Omental fat pad (tissue), 4 donors: Measurements from ENCODE around the gene SORCS3. TPM values are rescaled to one million over a fixed set of nuclear protein-coding genes. Genes with fewer than 3 reads are reported as not detected.

Experiments
- ATAC-seq: fragments of 150-250 bp; one replicate; pipeline ENCODE4 v1.9.1; 2016; ENCODE audit warnings: mild to moderate bottlenecking, moderate library complexity; ENCODE audit not compliant: low FRiP score
- DNase-seq: peaks from one replicate; pipeline ENCODE4 v3.0.0-alpha.2; 2019; ENCODE audit warnings: low spot score
- total RNA-seq, 4 donors: library from RNA; depleted of rRNA; stranded (reverse); fragments of >200 nt; gene quantifications; one replicate each; pipeline ENCODE4 v1.1.0, GENCODE V29; 2016
- TF ChIP-seq, protein P1 (sequence below), 3 donors: fragments of 450-650 bp; IDR thresholded peaks; one replicate each; pipeline ENCODE4 v1.5.1; 2016 to 2017; ENCODE audit warnings: antibody characterized with exemption in 3 of 3, mild to moderate bottlenecking in 3 of 3, moderate library complexity in 2 of 3

Gene SORCS3
- total RNA-seq, 4 donors from 2014 or later = not detected

DNA sequence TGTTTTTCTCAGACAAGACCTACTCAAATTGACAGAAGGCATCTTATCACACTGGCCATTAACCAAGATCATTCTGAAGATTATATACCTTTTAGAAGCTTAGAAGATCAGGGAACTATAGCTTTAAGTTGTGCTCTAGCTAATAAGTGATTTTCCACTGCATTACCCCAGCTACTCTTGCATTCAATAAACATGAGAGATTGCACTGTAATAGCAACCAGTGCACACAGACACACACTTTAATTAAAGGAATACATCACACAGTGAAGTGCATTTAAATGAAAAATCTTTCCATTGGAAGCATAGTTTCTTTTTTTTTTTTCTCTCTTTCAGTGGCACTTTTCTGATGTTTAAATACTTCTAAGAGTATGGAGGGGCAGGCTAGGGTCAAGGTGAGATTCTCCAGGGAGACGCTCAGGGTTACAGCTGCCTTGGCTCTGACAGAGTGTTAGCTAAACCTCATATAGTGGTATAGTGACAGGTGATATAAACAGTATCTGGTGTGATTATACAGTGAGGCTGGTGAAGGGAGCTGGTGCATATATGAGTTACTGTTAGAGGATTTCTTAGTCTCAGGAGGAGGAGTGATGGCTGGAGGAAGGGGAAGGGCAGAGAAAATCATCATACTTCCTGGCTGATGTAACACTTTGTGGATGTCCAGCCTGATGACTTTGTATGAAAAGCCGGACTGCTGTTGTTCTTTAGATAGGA is 369.5 kb downstream of the SORCS3 start:
- DNase-seq (no peak), ATAC-seq (no peak)
- TF ChIP-seq, protein P1, sequence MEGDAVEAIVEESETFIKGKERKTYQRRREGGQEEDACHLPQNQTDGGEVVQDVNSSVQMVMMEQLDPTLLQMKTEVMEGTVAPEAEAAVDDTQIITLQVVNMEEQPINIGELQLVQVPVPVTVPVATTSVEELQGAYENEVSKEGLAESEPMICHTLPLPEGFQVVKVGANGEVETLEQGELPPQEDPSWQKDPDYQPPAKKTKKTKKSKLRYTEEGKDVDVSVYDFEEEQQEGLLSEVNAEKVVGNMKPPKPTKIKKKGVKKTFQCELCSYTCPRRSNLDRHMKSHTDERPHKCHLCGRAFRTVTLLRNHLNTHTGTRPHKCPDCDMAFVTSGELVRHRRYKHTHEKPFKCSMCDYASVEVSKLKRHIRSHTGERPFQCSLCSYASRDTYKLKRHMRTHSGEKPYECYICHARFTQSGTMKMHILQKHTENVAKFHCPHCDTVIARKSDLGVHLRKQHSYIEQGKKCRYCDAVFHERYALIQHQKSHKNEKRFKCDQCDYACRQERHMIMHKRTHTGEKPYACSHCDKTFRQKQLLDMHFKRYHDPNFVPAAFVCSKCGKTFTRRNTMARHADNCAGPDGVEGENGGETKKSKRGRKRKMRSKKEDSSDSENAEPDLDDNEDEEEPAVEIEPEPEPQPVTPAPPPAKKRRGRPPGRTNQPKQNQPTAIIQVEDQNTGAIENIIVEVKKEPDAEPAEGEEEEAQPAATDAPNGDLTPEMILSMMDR (IDR thresholded peaks at IDR 0.05) = no peak

DNA sequence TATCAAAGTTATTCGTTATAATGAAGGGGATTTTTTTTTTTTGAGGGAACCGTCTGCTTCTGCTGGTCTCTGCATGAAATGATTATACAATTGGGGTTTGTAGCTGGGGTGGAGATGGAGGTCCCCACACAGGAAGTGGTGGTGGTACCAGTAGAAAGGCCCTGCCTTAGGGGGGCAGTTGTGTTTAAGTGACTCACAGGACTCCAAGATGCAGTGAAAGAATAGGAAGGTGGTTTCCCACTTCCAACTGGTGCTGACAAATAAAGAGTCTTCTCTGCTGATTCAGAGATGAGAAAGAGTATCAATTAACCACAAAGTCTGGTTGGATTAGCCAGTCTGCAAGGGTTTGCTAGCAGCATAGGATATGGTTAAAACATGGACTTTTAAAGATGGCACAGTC is 376.0 kb downstream of the SORCS3 start:
- ATAC-seq (no peak), DNase-seq (no peak)
- TF ChIP-seq, protein P1 (IDR thresholded peaks at IDR 0.05) = no peak

DNA sequence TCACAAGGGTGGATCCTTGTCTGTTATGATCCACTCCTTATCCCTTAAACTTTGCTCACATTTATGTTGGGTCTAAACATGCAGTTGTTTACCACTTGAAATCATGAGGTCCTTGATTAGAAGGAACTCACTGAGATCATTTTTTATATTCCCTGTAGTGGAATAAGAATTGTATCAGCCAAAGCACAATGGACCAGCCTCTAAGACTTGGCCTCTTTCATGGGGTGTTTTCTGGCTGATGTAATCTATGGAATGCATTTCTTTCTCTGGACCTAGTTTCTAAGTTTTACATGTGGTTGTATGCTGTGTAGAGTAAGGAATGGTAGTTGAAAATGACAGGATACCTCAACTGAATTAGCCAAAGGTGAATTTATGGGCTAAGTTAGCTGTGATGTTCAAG is 376.6 kb downstream of the SORCS3 start:
- TF ChIP-seq, protein P1 (IDR thresholded peaks at IDR 0.05) = no peak
- ATAC-seq (no peak), DNase-seq (no peak)

DNA sequence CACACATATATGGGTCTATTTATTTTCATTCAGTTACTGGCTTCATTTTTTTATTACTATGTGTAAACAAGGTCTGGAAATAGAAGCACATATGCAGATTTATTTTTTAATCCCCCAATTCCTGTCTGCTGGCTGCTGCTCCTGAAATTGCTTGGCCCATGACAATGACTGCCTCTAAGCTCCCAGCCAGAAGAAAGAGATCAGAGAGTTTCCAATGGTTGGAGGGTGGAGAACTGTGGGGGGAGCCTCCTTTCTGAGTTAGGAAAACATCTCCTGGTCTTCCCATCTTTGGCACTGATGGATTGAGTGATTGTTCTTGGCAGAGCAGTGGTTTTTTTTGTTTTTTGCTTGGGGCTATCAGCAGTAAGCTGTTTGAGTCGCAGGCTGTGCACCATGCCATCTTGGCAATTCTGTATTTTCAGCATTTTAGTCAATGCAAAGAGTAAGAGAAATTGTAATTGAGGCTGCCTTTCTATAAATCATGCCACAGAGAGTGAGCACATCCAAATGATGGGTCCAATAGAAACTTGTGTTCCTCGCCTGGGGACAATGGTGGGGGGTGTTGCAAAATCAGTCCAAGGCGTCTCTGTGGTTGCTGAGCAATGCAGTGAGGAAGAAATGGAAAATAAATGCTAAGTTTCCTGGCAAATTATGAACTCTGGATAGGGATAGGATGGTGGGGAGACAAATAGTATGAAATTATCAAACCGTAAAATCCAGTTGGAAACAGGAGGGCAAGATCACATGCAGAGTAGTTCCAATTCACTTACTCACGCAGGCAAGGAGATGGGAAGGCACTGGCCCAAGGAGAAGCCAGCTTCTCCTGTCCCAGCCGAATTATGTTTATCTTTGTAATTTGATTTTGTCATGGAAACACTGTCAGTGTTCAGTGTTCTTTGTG is 382.4 kb downstream of the SORCS3 start:
- DNase-seq = no peak
- ATAC-seq = no peak
- TF ChIP-seq, protein P1 (IDR thresholded peaks at IDR 0.05) = no peak

DNA sequence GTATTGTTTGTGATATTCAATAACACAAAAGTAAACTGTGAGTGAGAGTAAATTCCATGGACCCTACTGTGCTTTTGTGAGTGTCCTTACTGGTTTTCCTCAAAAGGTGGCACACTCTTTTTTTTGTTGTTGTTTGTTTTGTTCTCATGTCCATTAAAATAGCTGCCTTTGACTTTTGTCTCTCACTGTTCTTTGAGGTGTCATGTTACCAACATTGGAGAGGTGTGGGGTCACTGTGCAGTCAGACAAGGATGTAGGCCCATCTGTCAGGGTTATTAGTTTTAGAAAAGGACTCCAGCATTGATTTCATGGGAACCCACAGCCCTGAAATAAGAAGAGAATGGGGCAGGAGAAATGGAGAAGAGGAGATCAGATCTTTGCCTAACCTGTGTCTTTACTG is 383.1 kb downstream of the SORCS3 start:
- TF ChIP-seq, protein P1 (IDR thresholded peaks at IDR 0.05) = no peak
- DNase-seq = no peak
- no peak for ATAC-seq

DNA sequence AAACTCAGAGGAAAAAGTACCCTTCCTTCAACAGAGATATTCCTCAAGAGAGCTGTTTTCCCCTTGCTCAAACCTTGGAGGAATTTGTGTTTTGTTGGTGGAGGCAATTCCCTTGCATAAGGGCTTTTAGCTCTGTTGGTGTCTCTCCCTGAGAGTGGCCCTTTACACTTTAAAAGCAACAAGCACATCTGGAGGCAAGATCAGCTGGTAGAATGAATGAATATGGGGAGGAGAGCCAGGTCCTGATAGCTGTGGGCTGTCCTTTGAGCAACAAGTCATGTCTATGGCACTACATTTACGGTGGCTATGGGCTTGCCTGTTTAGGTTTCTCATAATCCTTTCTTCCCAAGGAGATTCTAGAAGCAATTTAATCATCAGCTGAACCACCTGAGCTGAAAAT is 384.0 kb downstream of the SORCS3 start:
- DNase-seq (no peak), ATAC-seq (no peak)
- TF ChIP-seq, protein P1 (IDR thresholded peaks at IDR 0.05) = no peak
